ENCODE data around the gene SYNGR2.
"Not testable (repeated sequence)": the region's sequence is repeated elsewhere in the genome, so short reads cannot be mapped to it uniquely, and the experiment has no call there.

Gene SYNGR2

GRCh38 chr17:78170692-78171590, 2.6 kb downstream of the SYNGR2 start:
- no peak for DNase-seq

GRCh38 chr17:78171591-78172248, 3.3 kb downstream of the SYNGR2 start:
- DNase-seq, result not testable (repeated sequence)

- peak in 5 of 58 donors; percentile 15 to 30 (median 18) for DNase-seq
These were observed 4.1 kb downstream of the SYNGR2 start for GRCh38 chr17:78172249-78173051.

- no peak for DNase-seq
These were observed 4.8 kb downstream of the SYNGR2 start for GRCh38 chr17:78173097-78173715.

DNA sequence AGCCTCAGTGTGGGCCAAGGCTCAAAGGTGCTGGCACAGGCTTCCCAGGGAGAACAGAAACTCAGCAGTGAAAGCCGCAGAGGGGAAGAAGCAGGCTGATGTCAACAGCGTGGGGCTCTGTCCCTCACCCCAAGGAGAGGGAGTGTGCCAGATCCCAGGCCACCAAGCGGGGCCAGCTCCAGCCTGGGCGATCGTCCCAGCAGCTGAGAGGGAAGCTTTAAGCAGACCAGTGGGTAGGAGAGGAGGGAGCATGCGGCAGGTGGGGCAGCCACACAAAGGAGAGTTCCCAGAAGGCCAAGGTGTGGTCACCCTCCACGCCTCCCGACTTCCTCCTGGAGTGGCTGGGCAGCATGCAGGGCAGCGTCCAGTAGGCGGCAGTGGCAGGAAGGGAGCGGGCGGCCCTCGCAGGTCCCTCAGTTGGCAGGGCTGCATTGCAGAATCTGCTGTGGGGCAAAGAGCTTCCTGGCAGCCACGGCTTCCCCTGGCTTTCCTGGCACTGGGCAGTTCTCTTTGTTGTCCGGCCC, 6.0 kb downstream of the SYNGR2 start:
- DNase-seq, result peak in 55 of 58 donors; percentile 24 to 98 (median 80)

GRCh38 chr17:78174870-78175642, 6.7 kb downstream of the SYNGR2 start:
- peak in 2 of 58 donors; percentile 22 to 46 for DNase-seq

- DNase-seq, result no peak
These were observed 7.2 kb downstream of the SYNGR2 start for GRCh38 chr17:78175643-78175981.

DNA sequence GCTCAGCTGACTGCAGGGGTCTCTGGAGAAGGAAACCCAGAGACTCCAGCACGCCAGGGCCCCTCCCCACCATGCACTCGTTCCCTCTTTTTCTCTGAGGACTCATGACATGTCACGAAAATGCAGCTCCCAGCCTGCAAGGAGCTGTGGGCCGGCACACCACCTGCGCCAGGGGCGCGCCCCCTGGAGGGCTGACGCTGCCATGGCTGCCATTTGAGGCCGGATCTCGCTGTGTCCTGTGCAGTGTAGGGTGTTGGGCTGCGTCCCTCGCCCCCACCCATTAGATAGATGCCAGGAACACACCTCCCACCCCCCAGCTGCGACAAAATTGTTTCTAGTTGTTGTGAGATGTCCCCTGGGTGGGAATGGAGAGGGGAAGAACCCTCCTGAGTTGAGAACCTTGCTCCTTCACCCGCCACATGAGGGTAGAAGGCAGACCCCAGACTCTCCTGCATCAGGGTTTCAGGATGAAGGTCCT, 8.2 kb downstream of the SYNGR2 start:
- peak in 35 of 58 donors; percentile 10 to 71 (median 32) for DNase-seq

- DNase-seq, result no peak
These were observed 11.0 kb downstream of the SYNGR2 start for GRCh38 chr17:78179372-78179771.

- DNase-seq, result no peak
These were observed 11.7 kb downstream of the SYNGR2 start for GRCh38 chr17:78180083-78180482.

GRCh38 chr17:78180508-78180907, 12.1 kb downstream of the SYNGR2 start:
- DNase-seq, result no peak

DNA sequence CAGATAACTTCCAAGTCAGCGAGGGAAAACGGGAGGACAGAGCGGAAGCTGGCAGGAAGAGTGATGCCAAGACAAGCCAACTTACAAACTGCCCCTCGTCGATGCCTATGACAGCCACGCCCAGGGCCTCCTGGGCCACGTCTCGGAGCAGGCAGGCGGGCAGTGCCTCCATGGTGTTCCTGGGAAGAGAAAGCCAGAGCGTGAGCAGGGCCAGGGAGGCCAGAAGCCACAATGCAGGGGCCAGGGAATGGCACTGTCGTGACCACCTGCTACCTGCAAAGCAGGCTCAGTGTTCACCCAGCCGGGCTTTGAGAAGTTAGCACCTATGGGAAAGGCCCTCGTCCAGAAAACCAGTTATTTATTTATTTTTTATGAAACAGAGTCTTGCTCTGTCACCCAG, 14.1 kb downstream of the SYNGR2 start:
- no peak for DNase-seq

DNA sequence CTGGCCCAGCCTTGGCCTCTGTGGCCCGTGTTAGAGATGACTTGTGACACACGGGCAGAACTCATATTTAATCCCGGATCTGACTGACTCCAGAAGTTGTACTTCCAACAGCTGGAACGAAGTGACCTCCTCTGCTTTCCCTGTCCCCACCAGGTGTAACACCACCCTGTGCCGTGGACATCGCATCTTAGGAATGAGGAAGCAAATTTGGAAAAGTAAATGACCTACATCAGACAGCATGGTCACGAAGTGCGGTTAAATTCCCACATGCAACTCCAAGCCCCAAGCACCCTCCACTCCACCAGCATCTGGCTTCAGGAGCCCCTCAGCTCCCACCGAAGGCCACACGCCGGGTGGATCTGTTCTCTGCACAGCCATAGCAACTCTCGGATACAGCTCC, 15.5 kb downstream of the SYNGR2 start:
- DNase-seq, result no peak

GRCh38 chr17:78184351-78184750, 16.0 kb downstream of the SYNGR2 start:
- no peak for DNase-seq

DNA sequence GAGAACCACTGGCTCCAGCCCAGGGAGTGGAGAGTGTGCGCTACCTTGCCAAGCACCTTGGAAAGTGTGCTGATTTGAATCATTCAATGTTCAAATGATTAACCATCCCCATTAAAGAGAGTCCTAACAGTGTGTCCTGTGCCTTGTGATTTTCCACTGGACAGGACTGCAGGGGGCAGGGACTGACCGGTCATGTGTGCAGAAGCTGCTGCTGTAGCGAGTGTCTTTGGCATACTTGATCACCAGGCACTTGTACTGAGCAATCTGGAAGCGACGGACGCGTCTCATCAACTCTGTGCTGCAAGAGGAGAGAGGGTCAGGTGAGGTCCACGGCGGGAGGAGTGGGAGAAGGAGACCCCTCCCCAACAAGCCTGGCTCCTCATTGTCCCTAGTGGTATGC, 16.5 kb downstream of the SYNGR2 start:
- no peak for DNase-seq

- DNase-seq, result no peak
These were observed 17.8 kb downstream of the SYNGR2 start for GRCh38 chr17:78185981-78186691.

DNA sequence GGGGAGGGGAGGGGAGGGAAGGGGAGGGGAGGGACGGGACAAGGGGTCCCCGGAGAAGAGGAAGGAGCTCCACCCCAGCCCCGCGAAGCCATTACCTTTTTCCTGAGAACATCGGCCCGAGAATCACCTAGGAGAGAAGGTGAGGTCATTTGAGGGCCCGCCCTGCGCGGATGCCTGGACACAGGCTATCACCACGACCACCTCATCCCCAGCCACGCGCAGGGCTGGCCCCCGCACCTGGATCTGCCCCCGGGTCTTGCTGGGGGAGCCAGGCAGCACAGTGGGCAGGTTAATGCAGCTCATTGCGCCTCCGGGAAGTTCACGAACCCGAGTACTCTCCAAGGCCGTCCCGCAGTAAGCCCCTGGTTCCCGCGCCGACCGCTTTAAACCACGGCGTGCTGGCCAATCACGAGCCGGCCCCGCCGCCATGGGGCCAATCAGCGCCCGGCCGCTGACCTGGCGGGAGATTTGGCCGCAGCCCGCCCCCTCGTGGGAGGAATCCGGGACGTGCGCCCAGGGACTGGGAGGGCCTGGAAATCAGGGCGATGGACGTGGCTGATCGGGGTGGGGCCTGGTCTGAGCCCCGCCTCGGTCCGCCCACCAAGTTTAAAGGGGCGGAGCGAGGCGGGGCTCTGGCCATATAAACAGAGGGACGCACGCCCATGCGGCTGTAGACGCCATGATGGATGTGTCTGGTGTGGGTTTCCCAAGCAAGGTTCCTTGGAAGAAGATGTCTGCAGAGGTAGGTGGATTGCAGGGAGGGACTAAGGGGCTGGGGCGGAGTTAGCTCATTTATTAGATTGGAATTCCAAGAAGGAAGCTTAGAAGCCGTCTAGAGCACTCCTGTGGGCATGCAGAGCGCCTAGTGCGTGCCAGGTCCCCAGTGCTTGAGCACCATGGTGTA, 18.6 kb downstream of the SYNGR2 start, which contains the start of the genes AFMID and TK1:
Gene AFMID, plus strand, starts transcription at position 671 of the 904 bp plus-strand sequence. Its CDS starts 9 bp downstream, at position 680.
Gene TK1, minus strand, starts transcription at position 361 of the 904 bp plus-strand sequence. Its CDS starts 58 bp downstream, at position 303.
- DNase-seq, result peak; percentile 32 to 98 (median 92)

DNA sequence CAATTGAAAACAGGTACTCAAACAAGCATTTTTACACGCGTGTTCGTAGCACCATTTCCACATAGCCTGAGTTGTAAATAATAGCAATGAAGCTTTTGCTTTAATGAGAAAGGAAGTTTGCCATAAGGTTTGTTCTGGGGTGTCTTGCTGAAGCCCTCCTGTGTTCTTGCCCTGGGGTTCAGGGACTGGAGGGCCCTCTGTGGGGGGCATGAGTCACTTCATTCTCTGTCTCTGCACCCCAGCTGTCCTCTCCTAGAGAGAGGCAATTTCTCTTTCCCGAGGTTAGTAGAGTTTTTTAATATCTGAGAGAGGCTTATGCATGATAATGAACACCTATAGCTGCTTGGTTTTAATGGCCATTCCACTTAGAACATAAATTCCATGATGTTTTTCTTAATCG, 28.3 kb downstream of the SYNGR2 start:
- DNase-seq, result no peak
